ENCODE measurements around the gene TMEM231.

DNA sequence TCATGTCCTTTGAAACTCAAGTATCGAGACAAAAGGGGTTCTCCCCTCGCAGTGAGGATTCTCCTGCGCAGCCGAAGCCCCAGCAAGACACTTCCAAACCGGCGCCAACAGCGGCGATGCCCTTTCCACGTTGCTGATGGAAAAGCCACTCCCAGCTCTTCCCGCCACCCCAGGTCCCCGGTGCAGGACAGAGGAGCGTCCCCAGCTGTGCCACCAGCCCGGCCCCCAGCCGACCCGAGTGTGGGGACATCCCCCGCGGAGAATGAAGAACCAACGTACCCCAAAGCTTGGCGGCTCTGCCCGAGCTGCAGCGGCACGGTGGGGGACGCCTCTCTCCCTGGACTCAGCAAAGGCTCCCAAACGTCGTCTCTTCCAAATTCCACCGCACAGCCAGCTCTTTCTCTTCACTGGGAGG lies 61.4 kb downstream of the TMEM231 start:
- TF ChIP-seq CTCF (IDR thresholded peaks at IDR 0.05) (no peak), POLR2A (IDR thresholded peaks at IDR 0.05) (no peak)
